Stimulated activated naive B cell treated with anti-CD40 and anti-IgM and Interleukin-4, amounts not matched to agents 10 μg/mL and 1 μg/mL and 100 μg/mL, for 72 hours (primary cell): ENCODE measurements around the gene MORF4L1.

ENCODE experiments used
- ATAC-seq, 2 donors: fragments of 150-1000 bp; cut with Tn5 transposase; replicated peaks; 2 replicates each; pipeline ENCODE4 v1.10.0; 2021; ENCODE audit warnings: moderate library complexity in 1 of 2
- DNase-seq: peaks from one replicate; pipeline ENCODE4 v3.0.0; 2021
- H3K27ac Mint-ChIP-seq: one replicate; pipeline ENCODE4 v1.8.0; 2022; ENCODE audit warnings: mild to moderate bottlenecking, mixed read lengths
- H3K27me3 Mint-ChIP-seq, 2 donors: one replicate each; pipeline ENCODE4 v1.8.0; 2022; ENCODE audit warnings: mixed read lengths in 2 of 2
- H3K36me3 Mint-ChIP-seq, 2 donors: one replicate each; pipeline ENCODE4 v1.8.0; 2022; ENCODE audit warnings: mixed read lengths in 2 of 2, mild to moderate bottlenecking in 1 of 2
- H3K4me1 Mint-ChIP-seq, 2 donors: one replicate each; pipeline ENCODE4 v1.8.0; 2022; ENCODE audit warnings: mixed read lengths in 2 of 2, mild to moderate bottlenecking in 1 of 2
- H3K4me3 Mint-ChIP-seq, 2 donors: one replicate each; pipeline ENCODE4 v1.8.0; 2022; ENCODE audit warnings: mild to moderate bottlenecking in 2 of 2, mixed read lengths in 2 of 2, moderate library complexity in 1 of 2
- H3K9me3 Mint-ChIP-seq, 2 donors: one replicate each; pipeline ENCODE4 v1.8.0; 2022; ENCODE audit warnings: mixed read lengths in 2 of 2, mild to moderate bottlenecking in 1 of 2

MORF4L1 gene

DNA sequence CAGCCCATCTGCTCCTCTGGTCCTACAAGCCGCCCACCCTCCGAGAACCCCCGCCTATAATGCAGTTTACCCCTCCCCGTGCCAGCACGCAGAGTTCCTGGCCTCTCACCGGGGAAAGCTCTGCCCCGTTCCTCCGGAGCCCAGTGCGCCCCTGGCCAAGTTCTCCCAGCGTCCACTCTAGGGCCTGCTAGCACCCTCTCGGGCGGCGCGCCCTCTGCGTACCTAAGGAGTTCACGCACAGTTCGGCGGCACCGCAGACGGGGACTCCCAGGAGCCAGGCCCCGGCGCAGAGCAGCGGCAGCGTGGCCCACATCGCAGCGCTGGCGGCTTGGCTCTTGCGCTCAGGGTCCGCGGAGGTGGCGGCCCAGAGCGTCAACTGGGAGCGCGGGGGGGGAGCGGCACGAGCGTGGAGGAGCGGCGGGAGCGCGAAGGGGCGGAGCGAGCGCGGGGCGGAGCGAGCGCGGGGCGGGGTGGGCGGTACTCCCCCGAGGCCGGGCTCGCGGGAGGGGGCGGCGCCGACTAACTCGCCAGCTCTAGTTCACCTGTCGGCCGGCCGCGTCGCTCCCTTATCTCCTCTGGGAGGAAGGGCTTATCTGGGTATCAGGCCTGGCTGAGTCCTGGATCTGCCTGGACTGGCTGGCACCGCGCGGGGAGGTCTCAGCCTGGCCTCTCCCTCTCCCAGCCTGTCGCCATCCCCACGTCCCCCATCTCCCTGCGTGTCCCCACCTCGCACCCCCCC lies 72.1 kb downstream of the MORF4L1 start, which contains the start of gene CTSH:
Gene CTSH (minus strand): TSS at position 378 of the 739 bp plus-strand sequence. CDS start 65 bp downstream, at position 313.
- ATAC-seq = peak; percentile 88 to 90
- Mint-ChIP-seq H3K27me3 (no peaks in the 10 kb centered on the region), H3K27ac (peak within 1 kb of the TSS; percentile 95)

DNA sequence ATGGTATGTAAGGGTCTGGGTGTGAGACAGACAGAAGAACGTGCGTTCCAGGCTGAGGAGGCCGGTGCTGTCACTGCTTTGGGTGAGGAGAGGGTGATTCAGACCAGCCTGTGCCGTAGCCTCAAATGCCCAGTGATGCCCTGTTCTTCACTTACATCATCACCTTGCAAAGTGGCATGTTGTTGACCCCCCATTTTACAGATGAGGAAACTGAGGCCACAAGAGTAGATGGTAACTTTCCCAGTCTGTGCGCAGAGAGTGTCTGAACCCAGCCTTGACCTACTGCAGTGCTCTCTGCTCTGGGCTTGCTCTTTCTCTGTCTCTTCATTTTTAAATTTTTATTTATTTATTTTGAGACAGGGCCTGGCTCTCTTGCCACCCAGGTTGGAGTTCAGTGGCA lies 73.8 kb downstream of the MORF4L1 start:
- no peak overlapping the region for H3K27ac Mint-ChIP-seq
- peaks cover 19 to 47% of the 10 kb centered on the region in 2 donors for H3K4me1 Mint-ChIP-seq
- H3K9me3 Mint-ChIP-seq = no peaks in the 10 kb centered on the region
- H3K27me3 Mint-ChIP-seq = no peaks in the 10 kb centered on the region
- ATAC-seq = no peak
- DNase-seq = no peak
- peaks cover 17% of the 10 kb centered on the region in 2 donors for H3K36me3 Mint-ChIP-seq
- H3K4me3 Mint-ChIP-seq = no peak overlapping the region

More for the DNA sequence above, 72.1 kb downstream of the MORF4L1 start, which contains the start of gene CTSH:
- Mint-ChIP-seq H3K4me1 (peaks cover 11 to 37% of the 10 kb centered on the region in 2 donors), H3K36me3 (peaks cover 17 to 22% of the 10 kb centered on the region in 2 donors), H3K4me3 (peak within 1 kb of the TSS; percentile 98 to 99), H3K9me3 (no peaks in the 10 kb centered on the region)
- DNase-seq = peak; percentile 72

GRCh38 chr15:78947506-78947905 lies 74.8 kb downstream of the MORF4L1 start:
- H3K27me3 Mint-ChIP-seq = no peaks in the 10 kb centered on the region
- DNase-seq = no peak
- H3K27ac Mint-ChIP-seq = no peak overlapping the region
- H3K36me3 Mint-ChIP-seq = peaks cover 9 to 10% of the 10 kb centered on the region in 2 donors
- no peaks in the 10 kb centered on the region for H3K9me3 Mint-ChIP-seq
- ATAC-seq = no peak
- no peak overlapping the region for H3K4me3 Mint-ChIP-seq
- peaks cover 26 to 52% of the 10 kb centered on the region in 2 donors for H3K4me1 Mint-ChIP-seq
